Islet precursor cell (in vitro differentiated cells): Measurements from ENCODE around the gene ZNF197.
"Not testable (repeated sequence)": the region's sequence is repeated elsewhere in the genome, so short reads cannot be mapped to it uniquely, and the experiment has no call there.

Source experiments
- DNase-seq: peaks from one replicate; pipeline ENCODE4 v3.0.0-alpha.2; 2018

The ZNF197 gene

GRCh38 chr3:44666346-44666745 is 41.5 kb downstream of the ZNF197 start:
- no peak for DNase-seq

- no peak for DNase-seq
Observed at GRCh38 chr3:44669760-44670159, 44.9 kb downstream of the ZNF197 start.

GRCh38 chr3:44673466-44673865 is 48.6 kb downstream of the ZNF197 start:
- DNase-seq, result not testable (repeated sequence)

- no peak for DNase-seq
Observed at GRCh38 chr3:44674211-44674610, 49.4 kb downstream of the ZNF197 start.

GRCh38 chr3:44678480-44679116 is 53.8 kb downstream of the ZNF197 start:
- no peak for DNase-seq

- DNase-seq, result no peak
Observed at GRCh38 chr3:44680921-44681455, 56.2 kb downstream of the ZNF197 start.

- DNase-seq, result no peak
Observed at GRCh38 chr3:44682182-44682896, 57.5 kb downstream of the ZNF197 start.

GRCh38 chr3:44685128-44685800 is 60.4 kb downstream of the ZNF197 start:
- peak; percentile 83 for DNase-seq

- DNase-seq, result no peak
Observed at GRCh38 chr3:44687898-44688297, 63.1 kb downstream of the ZNF197 start.
